IMR-90 (cell line): ENCODE results near the gene MICB. TPM values are rescaled to one million over a fixed set of nuclear protein-coding genes. Genes with fewer than 3 reads are reported as not detected.

Source experiments
- BHLHE40 ChIP-seq: fragments of 150-350 bp; IDR thresholded peaks from 2 replicates; pipeline ENCODE4 v1.6.1; 2016; ENCODE audit warnings: mild to moderate bottlenecking, low read depth, low read length
- CEBPB ChIP-seq: IDR thresholded peaks from 2 replicates; pipeline ENCODE4 v1.6.1; 2012; ENCODE audit warnings: low read depth, low read length, improper control_type of control experiment
- RCOR1 ChIP-seq: IDR thresholded peaks from 2 replicates; pipeline ENCODE4 v1.6.1; 2012; ENCODE audit warnings: mild to moderate bottlenecking, low read length, improper control_type of control experiment; ENCODE audit not compliant: insufficient replicate concordance
- polyA plus RNA-seq, 3 experiments: library from polyadenylated mRNA; depleted of rRNA; stranded (reverse); fragments of >200 nt; gene quantifications; 2 replicates each; pipeline ENCODE4 v1.2.3, GENCODE V29; 2012; ENCODE audit warnings: low replicate concordance in 1 of 3
- total RNA-seq: library from RNA; depleted of rRNA; stranded (reverse); fragments of >200 nt; gene quantifications from 2 replicates; pipeline ENCODE4 v1.2.3, GENCODE V29; 2012

Gene MICB
- total and polyA plus RNA-seq, 2 of the 4 experiments (the other 2 are of a cell fraction): 9.6 to 11.1 TPM

GRCh38 chr6:31546958-31547726, 49.2 kb downstream of the MICB start, which contains the start of gene NFKBIL1 (continued):
- TF ChIP-seq CEBPB (peak; percentile 91), BHLHE40 (no peak), RCOR1 (no peak)
